Urothelium cell line (cell line): ENCODE measurements around the gene SDK2.

ENCODE experiments used
- DNase-seq: peaks from one replicate; pipeline ENCODE4 v3.0.0; 2011; ENCODE audit warnings: low spot score, mixed read lengths
- FAIRE-seq: peaks from 2 replicates; lab custom pipeline; 2011; peaks lifted over from hg19 to GRCh38; lab: Jason Lieb, UNC

SDK2 gene

GRCh38 chr17:73379826-73380225 lies 264.4 kb downstream of the SDK2 start:
- DNase-seq: no peak
- no peak for FAIRE-seq

- FAIRE-seq (peak; percentile 96), DNase-seq (no peak)
Observed at GRCh38 chr17:73378974-73379470, 265.2 kb downstream of the SDK2 start.

GRCh38 chr17:73376636-73377035 lies 267.6 kb downstream of the SDK2 start:
- DNase-seq (no peak), FAIRE-seq (no peak)

- DNase-seq (no peak), FAIRE-seq (peak; percentile 92)
Observed at GRCh38 chr17:73376152-73376551, 268.1 kb downstream of the SDK2 start.

- no peak for FAIRE-seq
- no peak for DNase-seq
Observed at GRCh38 chr17:73371836-73372235, 272.4 kb downstream of the SDK2 start.

- FAIRE-seq: no peak
- peak; percentile 80 for DNase-seq
Observed at GRCh38 chr17:73371285-73371684, 273.0 kb downstream of the SDK2 start.

- DNase-seq: peak; percentile 91
Observed at GRCh38 chr17:73369817-73370490, 274.3 kb downstream of the SDK2 start.

GRCh38 chr17:73369111-73369521 lies 275.1 kb downstream of the SDK2 start:
- peak; percentile 90 for FAIRE-seq
- DNase-seq: no peak

More at GRCh38 chr17:73369817-73370490, 274.3 kb downstream of the SDK2 start:
- FAIRE-seq: peak; percentile 74

- FAIRE-seq (peak; percentile 72), DNase-seq (no peak)
Observed at GRCh38 chr17:73368085-73368631, 276.1 kb downstream of the SDK2 start.

- FAIRE-seq (peak; percentile 53), DNase-seq (no peak)
Observed at GRCh38 chr17:73365906-73366623, 278.2 kb downstream of the SDK2 start.

GRCh38 chr17:73365301-73365874 lies 278.9 kb downstream of the SDK2 start:
- DNase-seq (no peak), FAIRE-seq (no peak)

- FAIRE-seq: peak; percentile 58
- DNase-seq: no peak
Observed at GRCh38 chr17:73364155-73364522, 280.1 kb downstream of the SDK2 start.

- no peak for DNase-seq
- FAIRE-seq: peak; percentile 66
Observed at GRCh38 chr17:73363442-73364154, 280.6 kb downstream of the SDK2 start.

- DNase-seq: no peak
- FAIRE-seq: no peak
Observed at GRCh38 chr17:73362697-73363096, 281.5 kb downstream of the SDK2 start.

- FAIRE-seq: peak; percentile 86
Observed at GRCh38 chr17:73360961-73361761, 283.1 kb downstream of the SDK2 start.

GRCh38 chr17:73359987-73360410 lies 284.2 kb downstream of the SDK2 start:
- DNase-seq (no peak), FAIRE-seq (no peak)

More at GRCh38 chr17:73360961-73361761, 283.1 kb downstream of the SDK2 start:
- no peak for DNase-seq

GRCh38 chr17:73359352-73359751 lies 284.9 kb downstream of the SDK2 start:
- peak; percentile 78 for FAIRE-seq
- no peak for DNase-seq

GRCh38 chr17:73358668-73359067 lies 285.6 kb downstream of the SDK2 start:
- FAIRE-seq: no peak

GRCh38 chr17:73357981-73358380 lies 286.3 kb downstream of the SDK2 start:
- DNase-seq (no peak), FAIRE-seq (no peak)

More at GRCh38 chr17:73358668-73359067, 285.6 kb downstream of the SDK2 start:
- no peak for DNase-seq

GRCh38 chr17:73357318-73357717 lies 286.9 kb downstream of the SDK2 start:
- FAIRE-seq: no peak
- no peak for DNase-seq
